ENCODE results near the gene TXNDC5. TPM values are rescaled to one million over a fixed set of nuclear protein-coding genes. Genes with fewer than 3 reads are reported as not detected.
A peak's percentile ranks its signal among the peaks of the same experiment; 100 is the strongest.

The TXNDC5 gene
- total RNA-seq, 1 experiment from 2014 or later, result 162 TPM

GRCh38 chr6:7910298-7910653 is 312 bp downstream of the TXNDC5 start:
- H3K4me2 ChIP-seq (ENCODE audit: low read length), result peak overlapping the region; percentile 91

More at GRCh38 chr6:7910298-7910653, 312 bp downstream of the TXNDC5 start:
- peak overlapping the region; percentile 79 to 94 for H3K4me3 ChIP-seq (replicated peaks in 1 of 2; ENCODE audit: low read depth in 1 of 2, low read length in 2 of 2)
- peak; percentile 58 for ATAC-seq
- TF ChIP-seq EZH2 (IDR thresholded peaks at IDR 0.05) (no peak), ZFX (IDR thresholded peaks at IDR 0.05) (no peak; the same call in 1 of the 2 replicates), POLR2AphosphoS5 (IDR thresholded peaks at IDR 0.05; ENCODE audit: low read depth, low read length) (no peak), FOSL1 (IDR thresholded peaks at IDR 0.05; ENCODE audit: low read depth) (no peak), TCF7L2 (IDR thresholded peaks at IDR 0.05; ENCODE audit: borderline replicate concordance, extremely low read depth, insufficient read depth, insufficient read length) (no peak), EZH2phosphoT487 (IDR thresholded peaks at IDR 0.05; ENCODE audit: borderline replicate concordance) (no peak), POLR2A (IDR thresholded peaks at IDR 0.05; ENCODE audit: borderline replicate concordance, extremely low read depth, insufficient read depth, insufficient read length) (no peak), RAD21 (IDR thresholded peaks at IDR 0.05; ENCODE audit: low read depth) (no peak), JUND (IDR thresholded peaks at IDR 0.05) (no peak), CEBPB (IDR thresholded peaks at IDR 0.05; ENCODE audit: low read depth) (no peak), CBX3 (IDR thresholded peaks at IDR 0.05; ENCODE audit: low read depth) (no peak), ZNF274 (IDR thresholded peaks at IDR 0.05; ENCODE audit: low read depth, low read length) (no peak), ELF1 (IDR thresholded peaks at IDR 0.05; ENCODE audit: borderline replicate concordance, low read depth) (no peak), SP1 (IDR thresholded peaks at IDR 0.05; ENCODE audit: low read depth) (no peak), YY1 (IDR thresholded peaks at IDR 0.05; ENCODE audit: extremely low read depth, insufficient replicate concordance, low read depth, low read length) (no peak), SIN3A (IDR thresholded peaks at IDR 0.05; ENCODE audit: low read depth) (no peak; the same call in 1 of the 2 replicates)
- TF ChIP-seq, protein P1, sequence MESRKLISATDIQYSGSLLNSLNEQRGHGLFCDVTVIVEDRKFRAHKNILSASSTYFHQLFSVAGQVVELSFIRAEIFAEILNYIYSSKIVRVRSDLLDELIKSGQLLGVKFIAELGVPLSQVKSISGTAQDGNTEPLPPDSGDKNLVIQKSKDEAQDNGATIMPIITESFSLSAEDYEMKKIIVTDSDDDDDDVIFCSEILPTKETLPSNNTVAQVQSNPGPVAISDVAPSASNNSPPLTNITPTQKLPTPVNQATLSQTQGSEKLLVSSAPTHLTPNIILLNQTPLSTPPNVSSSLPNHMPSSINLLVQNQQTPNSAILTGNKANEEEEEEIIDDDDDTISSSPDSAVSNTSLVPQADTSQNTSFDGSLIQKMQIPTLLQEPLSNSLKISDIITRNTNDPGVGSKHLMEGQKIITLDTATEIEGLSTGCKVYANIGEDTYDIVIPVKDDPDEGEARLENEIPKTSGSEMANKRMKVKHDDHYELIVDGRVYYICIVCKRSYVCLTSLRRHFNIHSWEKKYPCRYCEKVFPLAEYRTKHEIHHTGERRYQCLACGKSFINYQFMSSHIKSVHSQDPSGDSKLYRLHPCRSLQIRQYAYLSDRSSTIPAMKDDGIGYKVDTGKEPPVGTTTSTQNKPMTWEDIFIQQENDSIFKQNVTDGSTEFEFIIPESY (IDR thresholded peaks at IDR 0.05; ENCODE audit: extremely low read depth, insufficient replicate concordance, low read length), result no peak
- TF ChIP-seq, protein P2, sequence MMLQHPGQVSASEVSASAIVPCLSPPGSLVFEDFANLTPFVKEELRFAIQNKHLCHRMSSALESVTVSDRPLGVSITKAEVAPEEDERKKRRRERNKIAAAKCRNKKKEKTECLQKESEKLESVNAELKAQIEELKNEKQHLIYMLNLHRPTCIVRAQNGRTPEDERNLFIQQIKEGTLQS (IDR thresholded peaks at IDR 0.05), result no peak
- RAD21 ChIA-PET (ENCODE audit: low non-redundant PET in 1 of 2, low total read pairs in 2 of 2, uncharacterized antibody in 2 of 2, unreplicated experiment in 2 of 2), result no interaction called here
- H3K27me3 ChIP-seq (ENCODE audit: insufficient read depth, low read length), result peaks cover 26% of the 10 kb centered on the region; the same call in 1 of the 2 replicates
- no TSS peak for BruUV-seq (replicated peaks)
- DNase-seq (ENCODE audit: low read depth, low spot score), result no peak
- H3K9ac ChIP-seq (ENCODE audit: low read length), result peak overlapping the region; percentile 92
- H3K9me2 ChIP-seq (ENCODE audit: insufficient read depth), result no peaks in the 10 kb centered on the region
- intact Hi-C loops (cut with micrococcal nuclease), result loop anchor here (10.0 kb wide), 1 partner anchor 185 kb away; the partner anchor contains the start of gene BMP6
- peaks cover 6% of the 10 kb centered on the region; the same call in 1 of the 2 replicates for H4K20me1 ChIP-seq (ENCODE audit: insufficient read depth)
- H2AFZ ChIP-seq (ENCODE audit: low read depth, low read length, poor library complexity, severe bottlenecking), result no peak overlapping the region
- peaks cover 0 to 5% of the 10 kb centered on the region in 2 experiments; a peak in 1 of 4 replicates for H3K36me3 ChIP-seq (ENCODE audit: control insufficient read depth in 1 of 2, insufficient read depth in 2 of 2, low read length in 2 of 2)
- POLR2A ChIA-PET, result no interaction called here
- no peaks in the 10 kb centered on the region for H3K9me3 ChIP-seq (ENCODE audit: control insufficient read depth in 1 of 2, insufficient read depth in 1 of 2, low read depth in 1 of 2, low read length in 2 of 2)
- peaks cover 47% of the 10 kb centered on the region for H3K79me2 ChIP-seq (ENCODE audit: insufficient read depth, low read length)
- peaks cover 5 to 24% of the 10 kb centered on the region in 2 experiments for H3K4me1 ChIP-seq (ENCODE audit: control insufficient read depth in 1 of 2, insufficient read depth in 2 of 2, low read length in 2 of 2)
- H3K27ac ChIP-seq (ENCODE audit: low read depth, low read length), result peak overlapping the region; percentile 87
- CTCF ChIA-PET, result interaction anchor here (0.6 kb wide), 1 partner anchor 96 kb away, joined by 3 read pairs; no protein-coding TSS in a partner anchor
